Endothelial cell of umbilical vein (primary cell): Measurements from ENCODE around the gene FHIT. TPM values are rescaled to one million over a fixed set of nuclear protein-coding genes. Genes with fewer than 3 reads are reported as not detected.

ENCODE experiments used
- BruUV-seq: library from RNA; stranded (reverse); fragments of 400-500 nt; replicated peaks from 2 replicates; lab custom pipeline; 2021; lab: Mats Ljungman, UMichigan
- CTCF ChIA-PET: fragments of 300-600, 350-600 bp; sonication (Branson Sonifier 250); formaldehyde crosslinking; loops from one replicate; lab custom pipeline; 2021; ENCODE audit warnings: antibody characterized with exemption, inconsistent platforms; lab: Charles Lee
- POLR2A ChIA-PET: fragments of 300-600, 350-600 bp; sonication (Branson Sonifier 250); formaldehyde crosslinking; loops from one replicate; lab custom pipeline; 2021; ENCODE audit warnings: antibody characterized with exemption, inconsistent platforms; lab: Charles Lee
- DNase-seq: peaks from one replicate; pipeline ENCODE4 v3.0.0-alpha.2; 2011; ENCODE audit warnings: low read depth, low spot score
- FAIRE-seq: peaks from 2 replicates; lab custom pipeline; 2011; peaks lifted over from hg19 to GRCh38; lab: Jason Lieb, UNC
- H2AFZ ChIP-seq: 2 replicates; pipeline ENCODE4 v1.6.0; 2012; ENCODE audit warnings: low read depth, low read length, control low read depth, inconsistent platforms
- H3K27ac ChIP-seq: 2 replicates; pipeline ENCODE4 v1.5.1; 2011; ENCODE audit warnings: low read depth, mild to moderate bottlenecking, control low read depth, low read length, moderate library complexity; ENCODE audit not compliant: insufficient read depth
- H3K27me3 ChIP-seq, 2 experiments: 2 replicates each; pipeline versions ENCODE4 v1.6.0 to v1.6.1; 2011; ENCODE audit warnings: low read length in 2 of 2, mixed read lengths in 1 of 2; ENCODE audit not compliant: control insufficient read depth in 2 of 2, insufficient read depth in 2 of 2
- H3K36me3 ChIP-seq, 2 experiments: 2 replicates in 1 of 2; 3 replicates in 1 of 2; pipeline ENCODE4 v1.5.1; 2011; ENCODE audit warnings: low read length in 2 of 2, mild to moderate bottlenecking in 1 of 2, moderate library complexity in 1 of 2; ENCODE audit not compliant: control insufficient read depth in 2 of 2, insufficient read depth in 2 of 2; ENCODE audit errors: extremely low read depth in 1 of 2
- H3K4me1 ChIP-seq: 3 replicates; pipeline ENCODE4 v1.5.1; 2011; ENCODE audit warnings: mild to moderate bottlenecking, low read length; ENCODE audit not compliant: control insufficient read depth, insufficient read depth; ENCODE audit errors: extremely low read depth
- H3K4me2 ChIP-seq: 2 replicates; pipeline ENCODE4 v1.6.1; 2011; ENCODE audit warnings: low read length, control low read depth, mixed read lengths; ENCODE audit not compliant: insufficient read depth
- H3K4me3 ChIP-seq, 3 experiments: fragments of 200-600 bp in 1 of 3; sonication (generic), shearing (Covaris generic) in 1 of 3; replicated peaks in 1 of 3; 2 replicates each; pipeline ENCODE4 v1.5.1; 2011 to 2016; ENCODE audit warnings: control low read depth in 3 of 3, low read length in 3 of 3, mild to moderate bottlenecking in 2 of 3, inconsistent platforms in 1 of 3, low read depth in 1 of 3, moderate library complexity in 1 of 3; ENCODE audit not compliant: insufficient read depth in 1 of 3
- H3K79me2 ChIP-seq: 2 replicates; pipeline ENCODE4 v1.6.0; 2012; ENCODE audit warnings: low read length, inconsistent platforms; ENCODE audit not compliant: control insufficient read depth, insufficient read depth
- H3K9ac ChIP-seq: replicated peaks from 2 replicates; pipeline ENCODE3; 2011; ENCODE audit warnings: low read length, control low read depth; ENCODE audit not compliant: insufficient read depth; ENCODE audit errors: extremely low read depth
- H3K9me1 ChIP-seq: replicated peaks from 3 replicates; pipeline ENCODE4 v1.6.0; 2011; ENCODE audit warnings: mild to moderate bottlenecking, low read length; ENCODE audit not compliant: control insufficient read depth, insufficient read depth; ENCODE audit errors: extremely low read depth
- H3K9me3 ChIP-seq: replicated peaks from 2 replicates; pipeline ENCODE4 v1.5.1; 2012; ENCODE audit warnings: low read length, inconsistent platforms; ENCODE audit not compliant: control insufficient read depth, insufficient read depth
- H4K20me1 ChIP-seq: replicated peaks from 2 replicates; pipeline ENCODE3; 2011; ENCODE audit warnings: mild to moderate bottlenecking, low read length; ENCODE audit not compliant: control insufficient read depth, insufficient read depth; ENCODE audit errors: extremely low read depth
- CTCF ChIP-seq, 2 donors: IDR thresholded peaks; 1 replicate in 1 of 2; 2 replicates in 1 of 2; pipeline ENCODE4 v1.5.1; 2011; ENCODE audit warnings: low read length in 2 of 2, mild to moderate bottlenecking in 2 of 2, moderate library complexity in 2 of 2, control low read depth in 1 of 2, inconsistent platforms in 1 of 2, low read depth in 1 of 2; ENCODE audit not compliant: insufficient read depth in 1 of 2; ENCODE audit errors: extremely low read depth in 1 of 2
- EZH2 ChIP-seq: IDR thresholded peaks from 2 replicates; pipeline ENCODE4 v1.6.1; 2012; ENCODE audit warnings: borderline replicate concordance, low read depth, mild to moderate bottlenecking, moderate library complexity, low read length, inconsistent platforms; ENCODE audit not compliant: severe bottlenecking
- FOS ChIP-seq: IDR thresholded peaks from 2 replicates; pipeline ENCODE4 v1.6.1; 2011; ENCODE audit warnings: mild to moderate bottlenecking, low read length, moderate library complexity, borderline replicate concordance; ENCODE audit not compliant: insufficient read depth
- GATA2 ChIP-seq: IDR thresholded peaks from 2 replicates; pipeline ENCODE4 v1.7.0; 2011; ENCODE audit warnings: low read depth, mild to moderate bottlenecking, moderate library complexity, mixed read lengths, low read length; ENCODE audit not compliant: insufficient read length, insufficient read depth
- JUN ChIP-seq: IDR thresholded peaks from 2 replicates; pipeline ENCODE4 v1.6.1; 2011; ENCODE audit warnings: borderline replicate concordance, low read depth; ENCODE audit not compliant: insufficient read length, insufficient read depth
- MAX ChIP-seq: IDR thresholded peaks from 2 replicates; pipeline ENCODE4 v1.6.1; 2011; ENCODE audit not compliant: insufficient read depth, insufficient read length
- MYC ChIP-seq: IDR thresholded peaks from one replicate; pipeline ENCODE4 v1.6.1; 2011; ENCODE audit warnings: mild to moderate bottlenecking, low read depth, low read length
- POLR2A ChIP-seq: IDR thresholded peaks from 2 replicates; pipeline ENCODE4 v1.6.1; 2012; ENCODE audit warnings: low read depth, mild to moderate bottlenecking, control low read depth, low read length
- POLR2AphosphoS5 ChIP-seq: IDR thresholded peaks from 2 replicates; pipeline ENCODE4 v1.6.1; 2012; ENCODE audit warnings: low read depth, mild to moderate bottlenecking, control low read depth, low read length, moderate library complexity; ENCODE audit not compliant: insufficient read depth
- dilution Hi-C: fragments of 300-500 bp; cut with MboI; formaldehyde crosslinking; loops from one replicate; pipeline ENCODE4 v1.15.0; 2019; ENCODE audit warnings: low sequenced_read_pairs; ENCODE audit not compliant: extremely low pct_ligation_motif_present
- intact Hi-C: fragments of 100-400 bp; cut with micrococcal nuclease; formaldehyde crosslinking; loops from one replicate; pipeline ENCODE4 v1.10.0; 2022
- polyA plus RNA-seq, 4 experiments: library from polyadenylated mRNA; depleted of rRNA in 3 of 4; stranded (reverse) in 3 of 4; unstranded in 1 of 4; fragments of >200 nt; gene quantifications; 2 replicates each; pipeline versions ENCODE4 v1.2.1 to v1.2.3, GENCODE V29; 2011 to 2012; ENCODE audit warnings: missing spikeins in 1 of 4
- total RNA-seq: library from RNA; stranded (reverse); gene quantifications from 2 replicates; pipeline ENCODE4 v1.2.3, GENCODE V29; 2021

The FHIT gene
- total and polyA plus RNA-seq, 2 donors (not counting 3 experiments of a cell fraction or from before 2014, with no cell fraction given): 0.47 to 2.2 TPM

DNA sequence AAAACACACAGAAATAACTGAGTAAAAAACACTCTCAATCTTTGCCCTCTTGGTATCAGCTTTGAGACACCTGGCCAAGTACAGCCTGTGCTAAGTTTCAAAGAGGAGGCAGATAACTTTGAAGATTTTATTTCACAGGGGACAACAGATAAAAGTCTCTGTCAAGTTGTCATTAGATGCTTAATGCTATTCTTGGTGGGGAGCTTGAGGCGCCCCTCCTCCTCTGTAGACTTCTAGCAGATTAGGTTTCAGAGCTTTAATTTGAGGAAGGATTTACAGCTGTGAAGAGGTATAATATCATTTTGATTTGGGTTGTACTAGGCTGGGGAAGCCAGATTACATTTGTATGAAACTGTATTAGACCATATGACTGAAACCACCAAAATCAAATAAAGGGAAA is 620.3 kb downstream of the FHIT start:
- TF ChIP-seq POLR2A: no peak
- TF ChIP-seq JUN: no peak
- no peak for TF ChIP-seq POLR2AphosphoS5
- TF ChIP-seq MAX: no peak
- TF ChIP-seq GATA2: no peak
- no peak for TF ChIP-seq MYC
- no peak for TF ChIP-seq CTCF (IDR thresholded peaks at IDR 0.05; ENCODE audit: extremely low read depth in 1 of 2, insufficient read depth in 1 of 2, low read depth in 1 of 2, low read length in 2 of 2)
- no peak for TF ChIP-seq FOS
- no peak for TF ChIP-seq EZH2
- Histone ChIP-seq H3K9ac (no peak overlapping the region), H2AFZ (no peak overlapping the region), H3K9me3 (no peaks in the 10 kb centered on the region), H3K4me1 (no peaks in the 10 kb centered on the region), H3K9me1 (no peaks in the 10 kb centered on the region), H4K20me1 (no peaks in the 10 kb centered on the region), H3K4me2 (no peak overlapping the region), H3K79me2 (no peaks in the 10 kb centered on the region), H3K36me3 (no peaks in the 10 kb centered on the region), H3K4me3 (no peak overlapping the region), H3K27me3 (no peaks in the 10 kb centered on the region), H3K27ac (no peak overlapping the region)
- ChIA-PET POLR2A (no interaction called here), CTCF (no interaction called here)
- intact Hi-C loops (no loop called here), dilution Hi-C loops (no loop called here)
- DNase-seq: no peak
- FAIRE-seq: no peak
- no TSS peak for BruUV-seq
